Keratinocyte (primary cell): Measurements from ENCODE around the gene FLNC. TPM values are rescaled to one million over a fixed set of nuclear protein-coding genes. Genes with fewer than 3 reads are reported as not detected.

Experiments
- DNase-seq: peaks from one replicate; pipeline ENCODE4 v3.0.0-alpha.2; 2011; ENCODE audit warnings: low read depth, missing footprints, low spot score
- FAIRE-seq: peaks from 2 replicates; lab custom pipeline; 2011; peaks lifted over from hg19 to GRCh38; lab: Jason Lieb, UNC
- H2AFZ ChIP-seq: 2 replicates; pipeline ENCODE4 v1.6.0; 2012; ENCODE audit warnings: low read length, control low read depth, inconsistent platforms; ENCODE audit not compliant: control insufficient read depth
- H3K27ac ChIP-seq: 2 replicates; pipeline ENCODE4 v1.5.1; 2011; ENCODE audit warnings: low read length; ENCODE audit not compliant: control insufficient read depth, insufficient read depth
- H3K27me3 ChIP-seq: 3 replicates; pipeline ENCODE4 v1.6.0; 2011; ENCODE audit warnings: low read length; ENCODE audit not compliant: control insufficient read depth, insufficient read depth; ENCODE audit errors: extremely low read depth
- H3K36me3 ChIP-seq, 2 experiments: 2 replicates in 1 of 2; 3 replicates in 1 of 2; pipeline ENCODE4 v1.5.1; 2011; ENCODE audit warnings: low read length in 2 of 2, mild to moderate bottlenecking in 1 of 2; ENCODE audit not compliant: control insufficient read depth in 2 of 2, insufficient read depth in 2 of 2; ENCODE audit errors: extremely low read depth in 1 of 2
- H3K4me1 ChIP-seq: 3 replicates; pipeline ENCODE4 v1.5.1; 2011; ENCODE audit warnings: low read length; ENCODE audit not compliant: control insufficient read depth, insufficient read depth; ENCODE audit errors: extremely low read depth
- H3K4me2 ChIP-seq: 3 replicates; pipeline ENCODE4 v1.6.0; 2011; ENCODE audit warnings: low read depth, low read length; ENCODE audit not compliant: control insufficient read depth, insufficient read depth; ENCODE audit errors: extremely low read depth
- H3K4me3 ChIP-seq, 3 experiments: fragments of 200-600 bp in 1 of 3; sonication (generic) in 1 of 3; 2 replicates in 2 of 3; 3 replicates in 1 of 3; pipeline ENCODE4 v1.5.1; 2011 to 2016; ENCODE audit warnings: low read length in 3 of 3, mild to moderate bottlenecking in 3 of 3, control low read depth in 2 of 3, inconsistent platforms in 1 of 3, low read depth in 1 of 3, mixed read lengths in 1 of 3, mixed run types in 1 of 3, moderate library complexity in 1 of 3; ENCODE audit not compliant: control insufficient read depth in 2 of 3, insufficient read depth in 2 of 3; ENCODE audit errors: extremely low read depth in 1 of 3
- H3K79me2 ChIP-seq: 2 replicates; pipeline ENCODE4 v1.6.0; 2012; ENCODE audit warnings: low read length; ENCODE audit not compliant: control insufficient read depth, insufficient read depth
- H3K9ac ChIP-seq: 3 replicates; pipeline ENCODE4 v1.6.0; 2011; ENCODE audit warnings: low read length; ENCODE audit not compliant: control insufficient read depth, insufficient read depth; ENCODE audit errors: extremely low read depth
- H3K9me1 ChIP-seq: 3 replicates; pipeline ENCODE4 v1.6.0; 2011; ENCODE audit warnings: low read length; ENCODE audit not compliant: control insufficient read depth, insufficient read depth; ENCODE audit errors: extremely low read depth
- H3K9me3 ChIP-seq: 2 replicates; pipeline ENCODE4 v1.5.1; 2012; ENCODE audit warnings: low read depth, low read length; ENCODE audit not compliant: control insufficient read depth
- H4K20me1 ChIP-seq: 3 replicates; pipeline ENCODE4 v1.6.0; 2011; ENCODE audit warnings: low read length; ENCODE audit not compliant: control insufficient read depth, insufficient read depth; ENCODE audit errors: extremely low read depth
- CTCF ChIP-seq, 3 experiments: IDR thresholded peaks in 1 of 3; conservative IDR thresholded peaks in 1 of 3; optimal IDR thresholded peaks in 1 of 3; 2 replicates in 2 of 3; 3 replicates in 1 of 3; pipeline versions ENCODE3 to v1.5.1; 2011; ENCODE audit warnings: low read length in 3 of 3, mild to moderate bottlenecking in 3 of 3, moderate library complexity in 2 of 3, control low read depth in 1 of 3, inconsistent platforms in 1 of 3; ENCODE audit not compliant: insufficient read depth in 2 of 3; ENCODE audit errors: extremely low read depth in 1 of 3
- EZH2 ChIP-seq: IDR thresholded peaks from one replicate; pipeline ENCODE4 v1.6.1; 2012; ENCODE audit warnings: inconsistent platforms, mild to moderate bottlenecking, low read length, moderate library complexity
- dilution Hi-C: fragments of 300-500 bp; cut with MboI; formaldehyde crosslinking; loops from one replicate; pipeline ENCODE4 v1.7.0; 2020; ENCODE audit warnings: low sequenced_read_pairs; ENCODE audit not compliant: extremely low pct_ligation_motif_present
- polyA plus RNA-seq, 5 experiments: library from polyadenylated mRNA; depleted of rRNA in 3 of 5; stranded (reverse) in 3 of 5; stranded (forward) in 1 of 5; unstranded in 1 of 5; fragments of >200 nt; gene quantifications; 1 replicate in 1 of 5; 2 replicates in 3 of 5; 3 replicates in 1 of 5; pipeline versions ENCODE4 v1.2.1 to v1.2.3, GENCODE V29; 2011 to 2012; ENCODE audit warnings: missing spikeins in 2 of 5, low read depth in 1 of 5, low replicate concordance in 1 of 5

FLNC gene
- polyA plus RNA-seq, 1 donor (not counting 4 experiments of a cell fraction or from before 2014, with no cell fraction given) = 0.03 TPM

- H3K9ac ChIP-seq = no peak overlapping the region
- no peaks in the 10 kb centered on the region for H3K9me1 ChIP-seq
- peaks cover 2% of the 10 kb centered on the region for H3K4me1 ChIP-seq
- H3K36me3 ChIP-seq = no peaks in the 10 kb centered on the region
- FAIRE-seq (no peak), DNase-seq (no peak)
- TF ChIP-seq EZH2 (no peak), CTCF (optimal IDR thresholded peaks at IDR 0.05 in 1 of 3, IDR thresholded peaks at IDR 0.05 in 1 of 3, conservative IDR thresholded peaks at IDR 0.05 in 1 of 3; ENCODE audit: extremely low read depth in 1 of 3, insufficient read depth in 2 of 3, low read length in 3 of 3) (peak; percentile 87 to 96 (median 93))
- no peaks in the 10 kb centered on the region for H3K27me3 ChIP-seq
- no peak overlapping the region for H3K4me2 ChIP-seq
- H3K79me2 ChIP-seq = no peaks in the 10 kb centered on the region
- H3K4me3 ChIP-seq = no peak overlapping the region
- no peak overlapping the region for H2AFZ ChIP-seq
- no peaks in the 10 kb centered on the region for H4K20me1 ChIP-seq
- H3K9me3 ChIP-seq = peaks cover 2% of the 10 kb centered on the region
- dilution Hi-C loops = no loop called here
- no peak overlapping the region for H3K27ac ChIP-seq
These were observed 53.6 kb downstream of the FLNC start for GRCh38 chr7:128883622-128884448.

- Histone ChIP-seq H3K9me1 (no peaks in the 10 kb centered on the region), H3K4me1 (peaks cover 6% of the 10 kb centered on the region), H3K4me2 (no peak overlapping the region), H3K79me2 (no peaks in the 10 kb centered on the region), H3K27me3 (no peaks in the 10 kb centered on the region), H3K9me3 (peaks cover 2% of the 10 kb centered on the region), H3K36me3 (no peaks in the 10 kb centered on the region), H3K9ac (no peak overlapping the region), H2AFZ (no peak overlapping the region), H3K27ac (no peak overlapping the region), H4K20me1 (no peaks in the 10 kb centered on the region), H3K4me3 (no peak overlapping the region)
- dilution Hi-C loops = no loop called here
- DNase-seq (no peak), FAIRE-seq (no peak)
- TF ChIP-seq CTCF (optimal IDR thresholded peaks at IDR 0.05 in 1 of 3, IDR thresholded peaks at IDR 0.05 in 1 of 3, conservative IDR thresholded peaks at IDR 0.05 in 1 of 3; ENCODE audit: extremely low read depth in 1 of 3, insufficient read depth in 2 of 3, low read length in 3 of 3) = no peak
- no peak for TF ChIP-seq EZH2
These were observed 54.6 kb downstream of the FLNC start for GRCh38 chr7:128884561-128885369.
